Measurements from ENCODE around the gene ZNF426.

DNA sequence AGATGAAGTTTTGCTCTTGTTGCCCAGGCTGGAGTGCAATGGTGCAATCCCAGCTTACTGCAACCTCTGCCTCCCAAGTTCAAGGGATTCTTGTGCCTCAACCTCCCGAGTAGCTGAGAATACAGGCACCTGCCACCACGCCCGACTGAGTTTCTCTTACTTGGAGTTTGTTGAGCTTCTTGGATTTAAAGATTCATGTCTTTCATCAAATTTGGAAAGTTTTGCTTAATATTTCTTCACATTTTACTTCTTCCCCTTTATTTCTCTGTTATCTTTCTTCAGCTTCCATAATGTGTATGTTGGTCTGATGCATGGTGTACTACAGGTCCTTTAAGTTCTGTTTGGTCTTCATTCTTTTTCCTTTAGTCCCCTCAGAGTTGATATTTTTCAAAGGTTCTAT lies 31.2 kb downstream of the ZNF426 start:
- no peak for TF ChIP-seq POLR2AphosphoS5 (IDR thresholded peaks at IDR 0.05)
- TF ChIP-seq, protein P1, sequence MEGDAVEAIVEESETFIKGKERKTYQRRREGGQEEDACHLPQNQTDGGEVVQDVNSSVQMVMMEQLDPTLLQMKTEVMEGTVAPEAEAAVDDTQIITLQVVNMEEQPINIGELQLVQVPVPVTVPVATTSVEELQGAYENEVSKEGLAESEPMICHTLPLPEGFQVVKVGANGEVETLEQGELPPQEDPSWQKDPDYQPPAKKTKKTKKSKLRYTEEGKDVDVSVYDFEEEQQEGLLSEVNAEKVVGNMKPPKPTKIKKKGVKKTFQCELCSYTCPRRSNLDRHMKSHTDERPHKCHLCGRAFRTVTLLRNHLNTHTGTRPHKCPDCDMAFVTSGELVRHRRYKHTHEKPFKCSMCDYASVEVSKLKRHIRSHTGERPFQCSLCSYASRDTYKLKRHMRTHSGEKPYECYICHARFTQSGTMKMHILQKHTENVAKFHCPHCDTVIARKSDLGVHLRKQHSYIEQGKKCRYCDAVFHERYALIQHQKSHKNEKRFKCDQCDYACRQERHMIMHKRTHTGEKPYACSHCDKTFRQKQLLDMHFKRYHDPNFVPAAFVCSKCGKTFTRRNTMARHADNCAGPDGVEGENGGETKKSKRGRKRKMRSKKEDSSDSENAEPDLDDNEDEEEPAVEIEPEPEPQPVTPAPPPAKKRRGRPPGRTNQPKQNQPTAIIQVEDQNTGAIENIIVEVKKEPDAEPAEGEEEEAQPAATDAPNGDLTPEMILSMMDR (IDR thresholded peaks at IDR 0.05) = no peak
- no peak for TF ChIP-seq POLR2A (IDR thresholded peaks at IDR 0.05)
- no peak for TF ChIP-seq EP300 (IDR thresholded peaks at IDR 0.05)
